Stimulated activated CD8-positive, alpha-beta memory T cell treated with anti-CD3 and anti-CD28 coated beads, Interleukin-4, amount 100 ng/mL, for 1 hour (primary cell): ENCODE measurements around the gene SLC35G6.
"Not testable (repeated sequence)": the region's sequence is repeated elsewhere in the genome, so short reads cannot be mapped to it uniquely, and the experiment has no call there.

Experiments used
- DNase-seq, 2 donors: peaks; one replicate each; pipeline ENCODE4 v3.0.0-alpha.2; 2020; ENCODE audit warnings: low read depth in 2 of 2, low spot score in 1 of 2

The SLC35G6 gene

GRCh38 chr17:7478276-7479212 is 2.7 kb upstream of the SLC35G6 start:
- DNase-seq = no peak

GRCh38 chr17:7479213-7480088 is 1.8 kb upstream of the SLC35G6 start, which contains the start of gene ZBTB4:
Gene ZBTB4, minus strand, starts transcription at chr17:7479631. Its CDS starts 12,830 bp downstream, at chr17:7466801.
- DNase-seq = peak; percentile 42 to 55

- DNase-seq = no peak
Observed at GRCh38 chr17:7480089-7480384, 1.2 kb upstream of the SLC35G6 start.

GRCh38 chr17:7481842-7482741 is 846 bp downstream of the SLC35G6 start:
- not testable (repeated sequence) for DNase-seq

- not testable (repeated sequence) for DNase-seq
Observed at GRCh38 chr17:7482742-7483088, 1.5 kb downstream of the SLC35G6 start.

GRCh38 chr17:7483255-7484066 is 2.2 kb downstream of the SLC35G6 start:
- peak; percentile 87 to 93 for DNase-seq

GRCh38 chr17:7484067-7484918 is 3.0 kb downstream of the SLC35G6 start, which contains the start of gene POLR2A:
Gene POLR2A, plus strand, starts transcription at chr17:7484366.
- peak; percentile 97 to 98 for DNase-seq

- no peak for DNase-seq
Observed at GRCh38 chr17:7484919-7485377, 3.7 kb downstream of the SLC35G6 start.

- DNase-seq = no peak
Observed at GRCh38 chr17:7486181-7486580, 4.9 kb downstream of the SLC35G6 start.

GRCh38 chr17:7490144-7490543 is 8.9 kb downstream of the SLC35G6 start:
- DNase-seq = no peak

- no peak for DNase-seq
Observed at GRCh38 chr17:7491583-7491982, 10.3 kb downstream of the SLC35G6 start.

GRCh38 chr17:7493941-7494340 is 12.7 kb downstream of the SLC35G6 start:
- DNase-seq = no peak

- DNase-seq = no peak
Observed at GRCh38 chr17:7495906-7496434, 14.7 kb downstream of the SLC35G6 start.

- no peak for DNase-seq
Observed at GRCh38 chr17:7496470-7497183, 15.4 kb downstream of the SLC35G6 start.

GRCh38 chr17:7497228-7497627 is 16.0 kb downstream of the SLC35G6 start:
- DNase-seq = no peak

GRCh38 chr17:7497636-7498035 is 16.4 kb downstream of the SLC35G6 start:
- DNase-seq = no peak

- no peak for DNase-seq
Observed at GRCh38 chr17:7499161-7499560, 17.9 kb downstream of the SLC35G6 start.

GRCh38 chr17:7501729-7502128 is 20.5 kb downstream of the SLC35G6 start:
- no peak for DNase-seq
